Suprapubic skin (tissue), 4 donors: ENCODE data around the gene ALKBH8.

Experiments used
- CTCF ChIP-seq, 2 donors: fragments of 200-600 bp in 1 of 2; fragments of 450-650 bp in 1 of 2; sonication (generic) in 1 of 2; IDR thresholded peaks; one replicate each; pipeline ENCODE4 v1.5.1; 2016 to 2019; ENCODE audit warnings: antibody characterized with exemption in 2 of 2, mild to moderate bottlenecking in 1 of 2, moderate library complexity in 1 of 2
- EP300 ChIP-seq: sonication (generic); formaldehyde crosslinking; IDR thresholded peaks from one replicate; pipeline ENCODE4 v1.6.1; 2017; ENCODE audit warnings: antibody characterized with exemption
- POLR2A ChIP-seq, 2 donors: fragments of 450-650 bp; IDR thresholded peaks; one replicate each; pipeline ENCODE4 v1.6.1; 2017; ENCODE audit warnings: antibody characterized with exemption in 2 of 2, mild to moderate bottlenecking in 2 of 2, moderate library complexity in 2 of 2
- POLR2AphosphoS5 ChIP-seq, 3 donors: sonication (generic); formaldehyde crosslinking; IDR thresholded peaks; one replicate each; pipeline ENCODE4 v1.6.1; 2017; ENCODE audit warnings: antibody characterized with exemption in 3 of 3

- TF ChIP-seq CTCF (IDR thresholded peaks at IDR 0.05): no peak
- TF ChIP-seq EP300: no peak
- no peak for TF ChIP-seq POLR2AphosphoS5 (IDR thresholded peaks at IDR 0.05)
- no peak for TF ChIP-seq POLR2A (IDR thresholded peaks at IDR 0.05)
Observed at GRCh38 chr11:107593951-107594350, 28.4 kb upstream of the ALKBH8 start.
